ENCODE data around the gene C9orf153. TPM values are rescaled to one million over a fixed set of nuclear protein-coding genes. Genes with fewer than 3 reads are reported as not detected.

Gene C9orf153
- total and polyA plus RNA-seq, 2 of the 13 experiments (the other 11 are each of a cell fraction or from before 2014, with no cell fraction given), result 0.17 to 0.44 TPM

- TF ChIP-seq NFAT5 (CRISPR knock-in tag; IDR thresholded peaks at IDR 0.05), result no peak
- TF ChIP-seq ZNF17 (CRISPR knock-in tag; IDR thresholded peaks at IDR 0.05), result no peak
- no peak for TF ChIP-seq PRMT3 (CRISPR knock-in tag; IDR thresholded peaks at IDR 0.05; ENCODE audit: borderline replicate concordance, low read depth)
- TF ChIP-seq ZNF563 (CRISPR knock-in tag; IDR thresholded peaks at IDR 0.05), result peak; percentile 93
- TF ChIP-seq KDM3A (CRISPR knock-in tag; IDR thresholded peaks at IDR 0.05; ENCODE audit: low read depth), result peak; percentile 84; the same call in 1 of the 2 replicates
- 0 out of 2 replicates have a peak, but pooled peaks have one; percentile 49 for TF ChIP-seq ZNF468 (CRISPR knock-in tag; IDR thresholded peaks at IDR 0.05)
- no peak; the same call in 1 of the 2 replicates for TF ChIP-seq ZNF446 (CRISPR knock-in tag; IDR thresholded peaks at IDR 0.05)
- TF ChIP-seq CBX2 (IDR thresholded peaks at IDR 0.05; ENCODE audit: low read depth, low read length), result no peak
- TF ChIP-seq CBX2 (CRISPR knock-in tag; IDR thresholded peaks at IDR 0.05; ENCODE audit: low read depth), result no peak
- TF ChIP-seq LRRFIP1 (CRISPR knock-in tag; conservative IDR thresholded peaks at IDR 0.05), result no peak
- no peak for TF ChIP-seq ZNF251 (CRISPR knock-in tag; IDR thresholded peaks at IDR 0.05)
- TF ChIP-seq POLR2AphosphoS2 (IDR thresholded peaks at IDR 0.05; ENCODE audit: low read depth, low read length), result no peak
- TF ChIP-seq SIX4 (CRISPR knock-in tag; IDR thresholded peaks at IDR 0.05), result no peak
- peak; percentile 60; the same call in 1 of the 2 replicates for TF ChIP-seq ZFP82 (CRISPR knock-in tag; IDR thresholded peaks at IDR 0.05; ENCODE audit: borderline replicate concordance)
- TF ChIP-seq ZNF136 (CRISPR knock-in tag; IDR thresholded peaks at IDR 0.05; ENCODE audit: low read depth), result no peak
- TF ChIP-seq STAT5B (CRISPR knock-in tag; IDR thresholded peaks at IDR 0.05), result no peak
- no peak; the same call in 1 of the 2 replicates for TF ChIP-seq ARID5B (CRISPR knock-in tag; IDR thresholded peaks at IDR 0.05)
- no peak; the same call in 1 of the 2 replicates for TF ChIP-seq MIXL1 (CRISPR knock-in tag; IDR thresholded peaks at IDR 0.05)
Observed at GRCh38 chr9:86282077-86282978, 22.9 kb upstream of the C9orf153 start, which contains the start of gene ISCA1 (continued).
